KMS-11 (cell line): ENCODE data around the gene NPHP4.

Source experiments
- H2AFZ ChIP-seq: fragments of 200-600 bp; sonication (generic); 2 replicates; pipeline ENCODE4 v1.6.1; 2016; ENCODE audit warnings: antibody characterized with exemption, mixed run types, low read depth
- H3K27ac ChIP-seq: fragments of 200-600 bp; sonication (generic); 2 replicates; pipeline ENCODE4 v1.6.1; 2016; ENCODE audit warnings: mild to moderate bottlenecking, mixed run types
- H3K27me3 ChIP-seq: fragments of 200-600 bp; sonication (generic); 2 replicates; pipeline ENCODE4 v1.6.1; 2017; ENCODE audit warnings: mild to moderate bottlenecking, low read depth, mixed run types, moderate library complexity; ENCODE audit not compliant: insufficient read depth
- H3K36me3 ChIP-seq: fragments of 200-600 bp; sonication (generic); 2 replicates; pipeline ENCODE4 v1.6.1; 2017; ENCODE audit warnings: mild to moderate bottlenecking, mixed run types; ENCODE audit not compliant: insufficient read depth
- H3K4me1 ChIP-seq: fragments of 200-600 bp; sonication (generic); 2 replicates; pipeline ENCODE4 v1.6.1; 2016; ENCODE audit warnings: mild to moderate bottlenecking, low read depth, mixed run types; ENCODE audit not compliant: poor library complexity, severe bottlenecking
- H3K4me2 ChIP-seq: fragments of 200-600 bp; sonication (generic); 2 replicates; pipeline ENCODE4 v1.7.0; 2016; ENCODE audit warnings: mild to moderate bottlenecking, mixed run types
- H3K4me3 ChIP-seq: fragments of 200-600 bp; sonication (generic); IDR thresholded peaks from 2 replicates; pipeline ENCODE4 v1.6.1; 2017; ENCODE audit warnings: low read depth, low read length, mixed read lengths; ENCODE audit not compliant: insufficient read depth
- H3K79me2 ChIP-seq: fragments of 200-600 bp; sonication (generic); 2 replicates; pipeline ENCODE4 v1.6.1; 2016; ENCODE audit warnings: low read depth, mixed run types; ENCODE audit not compliant: insufficient read depth
- H3K9ac ChIP-seq: fragments of 200-600 bp; sonication (generic); 2 replicates; pipeline ENCODE4 v1.6.1; 2016; ENCODE audit warnings: mild to moderate bottlenecking, mixed run types
- H4K20me1 ChIP-seq: fragments of 200-600 bp; sonication (generic); 2 replicates; pipeline ENCODE4 v1.6.1; 2016; ENCODE audit warnings: mild to moderate bottlenecking, mixed run types; ENCODE audit not compliant: insufficient read depth
- TF ChIP-seq, protein P1 (sequence below): fragments of 200-600 bp; sonication (generic); conservative IDR thresholded peaks from 2 replicates; pipeline ENCODE4 v1.6.1; 2017; ENCODE audit warnings: low read depth, mild to moderate bottlenecking, antibody characterized with exemption, low read length, moderate library complexity, mixed read lengths

NPHP4 gene

DNA sequence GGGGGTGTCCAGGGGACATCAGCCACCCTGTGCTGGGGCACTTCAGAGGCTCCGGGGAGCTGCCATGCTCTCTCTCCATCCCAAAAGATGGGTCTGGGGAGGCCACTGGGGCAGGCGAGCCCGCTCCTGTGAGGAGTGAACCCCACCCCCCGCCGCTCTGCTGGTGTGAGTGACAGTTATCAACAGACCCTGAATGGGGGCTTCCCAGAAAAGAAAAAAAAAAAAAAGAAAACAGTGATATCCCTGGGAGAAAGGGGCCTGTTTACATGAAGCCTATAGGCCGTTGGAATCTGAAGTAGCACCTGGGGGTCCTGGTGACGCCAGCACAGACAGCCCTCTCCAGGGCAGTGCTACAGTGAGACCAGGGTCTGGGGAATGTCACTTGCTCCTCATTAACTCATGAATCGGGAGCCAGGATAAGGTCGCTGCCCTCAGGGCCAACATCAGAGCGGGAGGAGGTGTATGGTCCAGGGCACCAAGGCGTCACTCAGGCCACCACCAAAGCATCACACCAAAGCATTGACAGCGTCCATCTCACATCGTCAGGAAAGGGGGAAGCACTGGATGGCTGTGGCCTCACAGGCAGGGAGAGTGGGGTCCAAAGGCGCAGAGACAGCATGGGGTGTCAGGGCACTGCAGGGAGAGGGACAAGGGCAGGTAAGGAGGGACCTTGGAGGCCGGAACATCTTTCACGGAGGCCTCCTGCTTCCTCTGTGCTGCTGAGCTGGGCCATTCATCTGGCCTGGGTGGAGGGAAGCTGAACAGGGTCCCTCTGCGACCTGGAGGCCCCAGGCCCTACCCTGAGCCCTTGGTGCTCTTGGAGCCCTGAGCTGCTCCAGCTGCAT, 8.4 kb upstream of the NPHP4 start:
- H2AFZ ChIP-seq = no peak overlapping the region
- H3K36me3 ChIP-seq = no peaks in the 10 kb centered on the region
- H3K4me2 ChIP-seq = no peak overlapping the region; the same call in 1 of the 2 replicates
- H3K9ac ChIP-seq = no peak overlapping the region
- H3K4me3 ChIP-seq = no peak overlapping the region
- TF ChIP-seq, protein P1, sequence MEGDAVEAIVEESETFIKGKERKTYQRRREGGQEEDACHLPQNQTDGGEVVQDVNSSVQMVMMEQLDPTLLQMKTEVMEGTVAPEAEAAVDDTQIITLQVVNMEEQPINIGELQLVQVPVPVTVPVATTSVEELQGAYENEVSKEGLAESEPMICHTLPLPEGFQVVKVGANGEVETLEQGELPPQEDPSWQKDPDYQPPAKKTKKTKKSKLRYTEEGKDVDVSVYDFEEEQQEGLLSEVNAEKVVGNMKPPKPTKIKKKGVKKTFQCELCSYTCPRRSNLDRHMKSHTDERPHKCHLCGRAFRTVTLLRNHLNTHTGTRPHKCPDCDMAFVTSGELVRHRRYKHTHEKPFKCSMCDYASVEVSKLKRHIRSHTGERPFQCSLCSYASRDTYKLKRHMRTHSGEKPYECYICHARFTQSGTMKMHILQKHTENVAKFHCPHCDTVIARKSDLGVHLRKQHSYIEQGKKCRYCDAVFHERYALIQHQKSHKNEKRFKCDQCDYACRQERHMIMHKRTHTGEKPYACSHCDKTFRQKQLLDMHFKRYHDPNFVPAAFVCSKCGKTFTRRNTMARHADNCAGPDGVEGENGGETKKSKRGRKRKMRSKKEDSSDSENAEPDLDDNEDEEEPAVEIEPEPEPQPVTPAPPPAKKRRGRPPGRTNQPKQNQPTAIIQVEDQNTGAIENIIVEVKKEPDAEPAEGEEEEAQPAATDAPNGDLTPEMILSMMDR = no peak
- no peaks in the 10 kb centered on the region for H3K27me3 ChIP-seq
- peaks cover 41% of the 10 kb centered on the region for H3K79me2 ChIP-seq
- H3K27ac ChIP-seq = no peak overlapping the region
- H3K4me1 ChIP-seq = peaks cover 32% of the 10 kb centered on the region
- peaks cover 8% of the 10 kb centered on the region; the same call in 1 of the 2 replicates for H4K20me1 ChIP-seq

DNA sequence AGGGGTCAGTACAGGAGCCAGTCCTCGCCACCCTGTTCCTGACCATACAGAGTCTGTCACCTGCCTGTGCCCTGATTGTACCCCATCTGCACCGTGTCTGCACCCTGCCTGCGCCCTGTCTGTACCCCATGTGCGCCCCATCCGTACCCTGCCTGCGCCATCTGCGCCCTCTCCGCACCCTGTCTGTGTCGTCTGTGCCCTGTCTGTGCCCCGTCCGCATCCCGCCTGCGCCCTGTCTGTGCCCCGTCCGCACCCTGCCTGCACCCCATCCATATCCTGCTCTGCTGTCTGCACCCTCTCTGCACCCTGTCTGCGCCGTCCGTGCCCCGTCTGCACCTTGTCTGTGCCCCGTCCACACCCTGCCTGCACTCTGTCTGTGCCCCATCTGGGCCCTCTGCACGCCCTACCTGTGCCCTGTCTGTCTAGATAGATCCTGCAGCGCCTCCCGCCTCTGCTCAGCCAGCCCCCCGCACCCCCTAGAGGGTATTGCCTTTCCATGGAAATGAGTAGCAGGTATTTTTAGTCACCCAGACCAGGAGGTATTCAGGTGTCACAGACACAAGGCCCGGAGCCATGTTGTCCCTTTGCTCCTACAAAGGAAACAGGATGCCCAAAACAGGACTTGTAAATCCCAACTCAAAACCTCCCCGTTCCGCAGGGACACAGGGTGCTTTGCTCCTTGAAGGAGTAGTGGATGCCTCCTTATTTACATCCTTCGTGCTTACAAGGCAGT, 7.7 kb upstream of the NPHP4 start:
- peaks cover 8% of the 10 kb centered on the region; the same call in 1 of the 2 replicates for H4K20me1 ChIP-seq
- no peaks in the 10 kb centered on the region for H3K27me3 ChIP-seq
- H3K4me1 ChIP-seq = peaks cover 37% of the 10 kb centered on the region
- H2AFZ ChIP-seq = no peak overlapping the region
- no peak overlapping the region for H3K4me3 ChIP-seq
- no peak overlapping the region for H3K27ac ChIP-seq
- no peak overlapping the region for H3K4me2 ChIP-seq
- no peak overlapping the region for H3K9ac ChIP-seq
- TF ChIP-seq, protein P1 = no peak
- H3K79me2 ChIP-seq = peaks cover 49% of the 10 kb centered on the region
- no peaks in the 10 kb centered on the region for H3K36me3 ChIP-seq

DNA sequence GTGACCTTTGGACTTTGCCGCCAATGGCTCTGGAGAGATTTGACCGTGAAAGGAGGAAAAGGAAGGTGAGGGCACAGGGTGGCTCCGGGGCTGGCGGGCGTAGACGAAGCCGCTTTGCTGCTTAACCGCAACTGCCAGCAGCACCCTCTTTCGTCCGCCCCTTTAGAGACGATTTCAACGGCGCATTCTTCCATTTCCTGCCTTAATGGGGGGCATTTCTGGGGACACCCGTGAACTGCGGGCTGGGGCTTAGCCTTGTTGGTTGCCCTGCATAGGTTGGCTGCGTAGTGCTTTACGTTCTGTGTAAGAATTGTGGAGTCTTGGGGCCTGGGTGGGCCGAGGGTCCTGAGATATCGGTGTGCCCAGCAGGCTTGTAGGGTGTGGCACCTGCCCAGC, 6.7 kb upstream of the NPHP4 start:
- Histone ChIP-seq H2AFZ (no peak overlapping the region), H3K36me3 (no peaks in the 10 kb centered on the region), H3K79me2 (peaks cover 58% of the 10 kb centered on the region), H3K27me3 (no peaks in the 10 kb centered on the region), H3K4me1 (peaks cover 43% of the 10 kb centered on the region), H3K4me2 (no peak overlapping the region), H3K27ac (no peak overlapping the region), H4K20me1 (peaks cover 8% of the 10 kb centered on the region; the same call in 1 of the 2 replicates), H3K4me3 (no peak overlapping the region), H3K9ac (no peak overlapping the region)
- TF ChIP-seq, protein P1 = no peak

DNA sequence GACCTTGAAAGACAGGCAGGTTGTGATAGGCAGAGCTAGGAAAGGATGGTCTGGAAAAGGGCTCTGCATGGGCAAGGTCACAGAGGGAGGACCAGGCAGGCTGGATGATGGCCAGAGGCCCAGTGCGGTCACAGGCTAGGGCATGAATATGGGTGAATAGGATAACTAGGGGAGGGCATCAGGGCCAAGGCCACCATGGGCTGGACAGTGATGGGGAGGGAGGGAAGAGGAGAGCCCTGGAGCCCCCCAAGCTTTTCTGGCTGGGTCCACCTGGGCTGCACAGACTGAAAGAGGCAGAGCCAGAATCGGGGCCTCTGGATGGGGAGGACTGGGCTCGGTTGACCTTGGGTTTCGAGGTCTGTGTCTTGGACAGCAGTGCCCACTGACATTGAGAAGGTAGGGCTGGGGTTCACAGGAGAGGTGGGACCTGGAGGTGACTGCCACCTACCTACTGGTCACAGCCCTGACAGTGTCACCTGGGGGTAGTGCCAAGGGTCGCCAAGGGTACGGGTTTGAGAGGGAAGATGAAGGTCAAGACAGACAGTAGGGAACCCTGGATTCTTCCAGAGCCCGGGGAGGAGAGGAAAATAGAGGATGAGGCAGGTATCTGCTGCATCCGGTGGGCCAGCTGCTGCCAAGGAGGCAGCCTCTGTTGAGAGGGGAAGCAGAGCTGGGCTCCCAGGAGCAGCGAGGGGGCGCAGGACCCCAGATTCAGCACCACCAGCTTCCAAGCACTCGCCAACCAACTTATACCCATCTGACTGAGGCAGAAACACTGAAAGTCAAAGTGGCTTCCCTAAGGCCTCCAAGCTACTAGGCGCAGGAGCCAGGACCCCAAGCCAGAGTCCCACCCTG, 6.1 kb upstream of the NPHP4 start:
- TF ChIP-seq, protein P1 = no peak
- H3K27me3 ChIP-seq = no peaks in the 10 kb centered on the region
- H3K4me2 ChIP-seq = no peak overlapping the region
- no peak overlapping the region for H2AFZ ChIP-seq
- H3K36me3 ChIP-seq = no peaks in the 10 kb centered on the region
- peaks cover 8% of the 10 kb centered on the region; the same call in 1 of the 2 replicates for H4K20me1 ChIP-seq
- peaks cover 65% of the 10 kb centered on the region for H3K79me2 ChIP-seq
- no peak overlapping the region for H3K27ac ChIP-seq
- H3K4me1 ChIP-seq = peaks cover 39% of the 10 kb centered on the region
- H3K4me3 ChIP-seq = no peak overlapping the region
- H3K9ac ChIP-seq = no peak overlapping the region
